Stimulated activated CD8-positive, alpha-beta memory T cell treated with anti-CD3 and anti-CD28 coated beads, Interleukin-15, amount 100 ng/mL, for 1 hour (primary cell): ENCODE data around the gene RINT1.
"Not testable (repeated sequence)": the region's sequence is repeated elsewhere in the genome, so short reads cannot be mapped to it uniquely, and the experiment has no call there.

ENCODE experiments used
- DNase-seq: peaks from one replicate; pipeline ENCODE4 v3.0.0-alpha.2; 2020; ENCODE audit warnings: low read depth

The RINT1 gene

DNA sequence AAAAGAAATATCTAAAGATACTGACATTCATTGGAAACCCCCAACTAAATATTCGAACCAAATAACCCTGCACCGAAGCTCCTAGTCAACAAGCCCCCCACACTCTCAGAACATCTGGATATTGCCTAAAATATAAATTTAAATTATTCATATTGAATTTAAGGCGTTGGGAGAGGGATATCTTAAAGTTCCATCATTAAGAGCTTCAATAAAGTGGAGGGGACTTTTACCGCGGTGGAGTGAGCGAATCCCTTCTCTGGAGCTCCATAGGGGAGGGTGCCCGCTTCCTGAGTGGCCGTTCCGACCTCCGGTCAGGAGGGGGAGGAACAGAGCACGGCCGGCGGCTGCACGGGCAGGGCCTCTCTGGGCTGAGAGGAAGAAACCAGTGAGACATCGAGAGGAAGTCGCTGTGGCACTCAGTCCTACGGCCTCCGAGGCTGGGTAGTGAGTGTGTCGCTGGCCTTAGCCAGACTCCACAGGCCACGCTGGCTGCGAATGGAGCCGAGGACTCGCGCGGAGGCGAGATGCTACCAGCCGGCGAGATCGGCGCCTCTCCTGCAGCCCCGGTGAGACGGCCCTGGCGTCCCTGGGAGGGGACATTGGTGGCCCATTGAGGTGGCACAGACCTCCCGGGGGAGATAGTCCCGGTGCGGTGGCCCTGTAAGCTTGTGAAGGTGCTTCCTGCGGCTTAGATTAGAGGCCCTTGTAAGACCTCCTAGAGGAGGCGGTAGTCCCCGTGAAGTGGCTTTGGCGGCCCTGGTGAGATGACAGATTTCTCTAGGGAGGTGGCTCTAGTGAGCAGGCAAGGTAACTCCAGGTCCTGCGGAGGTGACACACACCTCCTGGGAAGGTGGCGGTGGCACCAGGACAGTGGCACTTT lies at the start of gene RINT1:
Gene RINT1, plus strand, starts transcription at position 410 of the 880 bp plus-strand sequence. Its CDS starts 115 bp downstream, at position 525.
- DNase-seq: peak; percentile 70

DNA sequence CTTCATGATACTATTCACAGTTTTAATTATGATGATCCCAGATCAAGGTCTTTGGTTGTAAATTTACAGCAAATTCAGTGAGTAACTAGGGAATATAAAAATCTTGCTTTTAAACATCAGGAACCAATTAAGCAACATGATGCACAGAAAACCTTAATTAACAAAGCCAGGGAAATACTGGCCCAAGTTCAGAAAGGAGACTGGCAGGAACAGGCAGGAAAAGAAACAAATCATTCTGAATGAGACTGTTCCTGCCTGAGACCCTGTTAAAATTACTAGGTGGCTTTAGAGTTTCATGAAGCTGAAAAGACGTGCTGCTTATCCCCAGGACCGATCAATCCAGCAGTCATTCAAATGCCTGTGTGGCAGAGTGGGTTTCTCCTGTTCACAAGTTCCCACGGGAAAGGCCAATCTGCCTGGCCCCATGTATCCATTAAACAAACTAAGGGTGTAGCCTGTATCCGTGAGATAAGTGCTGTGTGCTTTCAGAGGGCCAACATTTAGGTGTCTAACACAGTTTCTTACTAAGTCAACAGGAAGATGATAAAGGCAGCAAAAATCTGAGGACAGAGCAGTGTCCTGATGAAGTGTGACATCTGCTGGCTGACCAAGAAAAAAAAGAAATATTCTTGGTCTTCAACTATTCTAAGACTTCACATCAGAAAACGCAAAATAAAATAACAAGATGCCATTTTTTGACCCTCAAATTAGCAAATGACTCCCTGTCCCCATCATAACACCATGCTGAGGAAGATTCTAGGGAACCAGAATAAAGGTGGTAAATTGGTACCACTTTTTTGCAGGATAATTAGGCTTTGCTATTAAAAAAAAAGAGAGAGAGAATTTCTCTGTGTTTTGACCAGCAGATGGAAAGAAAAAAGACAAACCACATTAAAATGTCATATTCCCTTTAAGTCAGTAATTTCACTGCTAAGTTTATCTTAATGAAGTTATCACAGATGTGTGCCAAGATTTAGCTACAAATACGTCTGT lies 44.1 kb upstream of the RINT1 start:
- DNase-seq: no peak

GRCh38 chr7:105489409-105489808 lies 42.6 kb upstream of the RINT1 start:
- no peak for DNase-seq

DNA sequence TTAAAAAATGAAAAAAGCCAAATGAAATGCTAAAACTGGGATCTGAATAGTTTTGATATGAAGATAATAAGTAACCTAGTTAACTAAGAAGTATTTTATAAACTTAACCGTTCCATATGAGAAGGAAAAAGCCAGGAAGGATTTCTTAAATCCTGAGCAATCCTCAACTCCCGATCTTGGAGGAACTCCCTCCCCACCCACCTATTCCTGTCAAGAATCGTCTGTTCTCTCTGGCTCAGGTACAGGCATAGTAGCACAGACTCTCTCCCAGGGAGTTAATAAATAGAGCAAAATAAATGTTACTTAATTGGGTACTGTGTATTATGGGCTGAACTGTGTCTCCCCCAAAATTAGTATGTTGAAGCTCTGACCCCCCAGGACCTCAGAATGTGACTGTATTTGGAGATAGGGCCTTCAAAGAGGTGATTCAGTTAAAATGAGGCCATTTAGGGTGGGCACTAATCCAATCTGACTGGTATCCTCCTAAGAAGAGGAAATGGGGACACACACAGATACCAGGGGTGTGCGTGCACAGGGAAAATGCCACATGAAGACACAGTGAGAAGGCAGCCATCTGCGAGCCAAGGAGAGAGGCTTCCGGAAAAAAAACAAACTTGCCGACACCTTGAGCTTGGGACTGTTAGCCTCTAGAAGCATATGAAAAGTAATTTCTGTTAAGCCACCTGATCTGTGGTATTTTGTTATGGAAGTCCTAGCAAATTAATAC lies 38.6 kb upstream of the RINT1 start:
- DNase-seq: no peak

DNA sequence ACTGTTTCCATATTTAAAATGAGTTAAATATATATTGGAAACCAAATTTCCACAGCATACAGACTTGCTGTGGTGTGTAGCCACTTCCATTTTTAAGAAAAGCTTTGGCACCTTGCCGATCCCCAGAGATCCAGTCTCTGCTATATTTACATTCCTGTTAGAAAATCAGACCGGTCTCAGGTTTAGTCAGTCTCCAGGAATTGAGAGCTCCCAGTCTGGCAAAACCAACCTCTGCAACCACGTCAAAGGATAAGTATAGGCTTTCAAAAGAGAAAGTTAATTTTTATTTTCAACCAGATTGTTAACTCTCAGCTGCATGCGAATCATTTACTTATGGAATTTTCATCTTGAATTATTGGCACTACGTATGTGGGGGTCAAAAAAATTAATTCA lies 38.1 kb upstream of the RINT1 start:
- DNase-seq: no peak

DNA sequence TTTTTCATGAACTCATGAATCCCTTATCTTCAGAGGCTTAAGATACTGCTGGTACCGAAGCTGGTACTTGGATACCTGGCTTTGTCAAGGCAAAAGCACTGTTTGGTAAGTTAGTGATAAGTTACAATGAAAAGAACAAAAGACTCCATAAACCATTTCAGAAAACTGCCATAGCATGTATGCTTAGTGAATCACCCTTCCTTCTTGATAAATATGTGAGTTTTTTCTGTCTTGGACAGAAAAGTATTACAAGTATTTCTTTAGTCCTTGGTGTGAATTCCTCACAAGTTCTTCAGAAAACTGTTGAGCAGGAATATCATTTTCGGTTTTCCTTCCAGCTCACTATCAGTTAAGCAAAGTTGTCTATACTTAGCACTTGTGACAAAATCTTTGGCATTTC lies 35.5 kb upstream of the RINT1 start:
- DNase-seq: no peak

GRCh38 chr7:105497016-105497415 lies 35.0 kb upstream of the RINT1 start:
- DNase-seq: no peak

GRCh38 chr7:105502173-105502572 lies 29.8 kb upstream of the RINT1 start:
- no peak for DNase-seq

DNA sequence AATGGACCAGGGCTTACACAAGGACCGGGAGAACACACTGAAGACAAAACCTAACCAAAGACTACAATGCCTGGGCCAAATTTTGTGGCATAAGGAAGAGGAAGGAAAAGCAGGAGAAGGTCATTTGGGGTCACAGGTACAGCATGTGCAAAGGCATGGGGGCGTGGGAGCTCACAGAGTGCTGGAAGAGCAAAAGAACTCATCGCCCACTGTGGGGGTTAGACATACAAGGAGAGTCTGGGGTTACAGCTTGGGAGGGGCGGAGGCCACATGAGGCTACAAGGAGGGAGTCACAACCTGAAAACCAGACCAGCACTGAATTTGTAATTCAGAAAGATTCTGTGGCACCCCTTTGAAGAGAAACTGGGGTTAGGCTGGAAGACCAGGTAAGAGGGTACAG lies 19.6 kb upstream of the RINT1 start:
- DNase-seq: no peak

GRCh38 chr7:105512926-105513526 lies 19.0 kb upstream of the RINT1 start:
- no peak for DNase-seq

DNA sequence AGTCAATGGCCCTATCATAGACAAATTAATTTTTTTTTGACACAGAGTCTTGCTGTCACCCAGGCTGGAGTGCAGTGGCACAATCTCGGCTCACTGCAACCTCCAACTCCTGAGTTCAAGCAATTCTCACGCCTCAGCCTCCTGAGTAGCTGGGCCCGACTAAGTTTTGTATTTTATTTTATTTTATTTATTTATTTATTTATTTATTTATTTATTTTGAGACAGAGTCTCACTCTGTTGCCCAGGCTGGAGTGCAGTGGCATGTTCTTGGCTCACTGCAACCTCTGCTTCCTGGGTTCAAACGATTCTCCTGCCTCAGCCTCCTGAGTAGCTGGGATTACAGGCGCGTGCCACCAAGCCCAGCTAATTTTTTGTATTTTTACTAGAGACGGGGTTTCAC lies 16.4 kb upstream of the RINT1 start:
- not testable (repeated sequence) for DNase-seq

GRCh38 chr7:105519353-105519752 lies 12.6 kb upstream of the RINT1 start:
- DNase-seq: no peak

DNA sequence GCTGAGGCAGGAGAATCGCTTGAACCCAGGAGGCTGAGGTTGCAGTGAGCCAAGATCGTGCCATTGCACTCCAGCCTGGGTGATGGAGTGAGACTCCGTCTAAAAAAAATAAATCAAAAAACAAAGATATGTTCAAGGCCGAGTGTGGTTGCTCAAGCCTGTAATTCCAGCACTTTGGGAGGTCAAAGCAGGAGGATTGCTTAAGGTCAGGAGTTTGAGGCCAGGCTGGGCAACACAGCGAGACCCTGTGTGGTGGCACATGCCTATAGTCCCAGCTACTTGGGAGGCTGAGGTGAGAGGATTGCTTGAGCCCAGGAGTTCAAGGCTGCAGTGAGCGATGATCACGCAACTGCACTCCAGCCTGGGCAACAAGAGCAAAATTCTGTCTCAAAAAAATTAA lies 11.4 kb upstream of the RINT1 start:
- DNase-seq: not testable (repeated sequence)

- DNase-seq: no peak
Observed at GRCh38 chr7:105521027-105521716, 10.8 kb upstream of the RINT1 start.

DNA sequence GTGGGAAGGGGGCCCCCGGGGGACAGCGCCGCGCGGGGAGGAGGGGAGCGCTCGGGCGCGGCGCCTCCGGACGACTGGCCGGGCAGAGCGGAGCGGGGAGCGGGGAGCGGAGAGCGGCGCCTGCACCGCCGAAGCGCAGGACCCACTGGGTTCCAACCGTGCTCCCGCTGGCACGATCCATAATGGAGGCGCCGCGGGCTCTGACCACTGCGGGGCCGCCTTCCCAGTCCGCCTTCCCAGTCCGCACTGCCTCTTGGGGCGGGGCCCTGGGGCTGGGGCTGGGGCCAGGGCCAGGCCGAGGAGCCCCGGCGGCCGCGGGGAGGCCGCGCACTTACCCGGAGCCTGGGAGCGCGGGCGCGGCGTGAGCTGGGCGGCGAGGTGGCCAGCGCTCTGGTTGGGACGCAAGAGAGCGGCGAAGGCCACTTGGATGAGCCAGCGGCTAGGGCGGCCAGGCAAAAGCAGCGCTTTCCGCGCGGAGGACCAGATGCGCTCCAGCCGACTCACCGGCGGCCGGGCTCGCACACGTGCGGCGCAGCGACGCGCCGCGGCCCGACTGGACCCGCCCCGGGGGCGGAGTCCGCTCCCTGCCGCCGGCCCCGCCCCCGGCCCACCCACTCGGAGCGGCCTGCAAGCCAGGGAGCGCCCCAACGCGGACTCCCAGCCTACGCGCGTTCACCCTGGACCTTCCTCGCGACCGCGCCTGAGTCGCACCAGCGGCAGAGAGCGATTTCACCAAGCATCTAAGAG lies 10.1 kb upstream of the RINT1 start, which contains the start of gene PUS7:
Gene PUS7, minus strand, starts transcription at position 555 of the 747 bp plus-strand sequence. CDS start 13,759 bp downstream, outside the sequence.
- DNase-seq: peak; percentile 53

DNA sequence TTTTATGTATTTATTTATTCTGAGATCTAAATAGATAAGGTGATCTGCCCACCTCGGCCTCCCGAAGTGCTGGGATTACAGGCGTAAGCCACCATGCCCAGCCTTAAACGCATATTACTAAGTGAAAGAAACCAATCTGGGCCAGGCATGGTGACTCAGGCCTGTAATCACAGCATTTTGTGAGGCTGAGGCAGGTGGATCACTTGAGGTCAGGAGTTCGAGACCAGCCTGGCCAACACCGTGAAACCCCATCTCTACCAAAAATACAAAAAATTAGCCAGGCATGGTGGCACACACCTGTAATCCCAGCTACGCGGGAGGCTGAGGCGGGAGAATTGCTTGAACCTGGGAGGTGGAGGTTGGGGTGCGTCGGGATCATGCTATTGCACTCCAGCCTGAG lies 7.6 kb upstream of the RINT1 start:
- DNase-seq: not testable (repeated sequence)

DNA sequence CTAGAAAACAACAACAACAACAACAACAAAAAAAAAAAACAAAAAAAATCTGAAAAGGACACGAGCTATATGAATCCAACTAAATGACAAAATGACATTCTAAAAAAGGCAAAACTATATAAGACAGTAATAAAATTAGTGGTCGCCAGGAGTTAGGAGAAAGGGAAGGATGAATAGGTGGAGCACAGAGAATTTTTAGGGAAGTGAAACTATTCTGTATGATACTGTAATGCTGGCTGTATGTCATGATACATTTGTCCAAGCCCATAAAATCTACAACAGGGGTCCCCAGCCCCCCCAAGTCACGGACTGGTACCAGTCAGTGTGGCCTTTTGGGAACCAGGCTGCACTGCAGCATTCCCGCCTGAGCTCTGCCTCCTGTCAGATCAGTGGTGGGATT lies 7.2 kb upstream of the RINT1 start:
- DNase-seq: no peak

- DNase-seq: not testable (repeated sequence)
Observed at GRCh38 chr7:105527737-105528136, 4.3 kb upstream of the RINT1 start.

GRCh38 chr7:105530126-105530525 lies 1.9 kb upstream of the RINT1 start:
- DNase-seq: no peak

DNA sequence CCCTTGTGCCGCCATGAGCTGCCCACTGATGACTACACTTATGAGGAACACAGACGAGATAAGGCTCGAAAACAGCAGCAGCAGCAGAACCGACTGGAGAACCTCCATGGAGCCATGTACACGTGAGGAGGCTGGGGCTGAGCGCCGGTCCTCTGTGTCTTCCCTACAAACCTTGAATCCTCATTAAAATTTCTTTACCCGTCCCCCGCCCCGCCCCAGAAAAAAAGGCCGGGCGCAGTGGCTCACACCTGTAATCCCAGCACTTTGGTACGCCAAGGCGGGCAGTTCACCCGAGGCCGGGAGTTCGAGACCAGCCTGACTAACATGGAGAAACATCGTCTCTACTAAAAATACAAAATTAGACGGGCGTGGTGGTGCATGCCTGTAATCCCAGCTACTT lies 1.5 kb upstream of the RINT1 start:
- no peak for DNase-seq
